GM23248 (cell line): ENCODE data around the gene PPDPF.

Experiments
- EZH2 ChIP-seq: fragments of 200-600 bp; sonication (generic); IDR thresholded peaks from 2 replicates; pipeline ENCODE4 v1.6.1; 2018; ENCODE audit warnings: antibody characterized with exemption, mild to moderate bottlenecking; ENCODE audit not compliant: insufficient read depth, poor library complexity, severe bottlenecking
- EZH2phosphoT487 ChIP-seq: fragments of 200-600 bp; sonication (generic); IDR thresholded peaks from 2 replicates; pipeline ENCODE4 v1.6.1; 2018; ENCODE audit warnings: antibody characterized with exemption, moderate library complexity, mild to moderate bottlenecking, low read depth; ENCODE audit not compliant: insufficient read depth

DNA sequence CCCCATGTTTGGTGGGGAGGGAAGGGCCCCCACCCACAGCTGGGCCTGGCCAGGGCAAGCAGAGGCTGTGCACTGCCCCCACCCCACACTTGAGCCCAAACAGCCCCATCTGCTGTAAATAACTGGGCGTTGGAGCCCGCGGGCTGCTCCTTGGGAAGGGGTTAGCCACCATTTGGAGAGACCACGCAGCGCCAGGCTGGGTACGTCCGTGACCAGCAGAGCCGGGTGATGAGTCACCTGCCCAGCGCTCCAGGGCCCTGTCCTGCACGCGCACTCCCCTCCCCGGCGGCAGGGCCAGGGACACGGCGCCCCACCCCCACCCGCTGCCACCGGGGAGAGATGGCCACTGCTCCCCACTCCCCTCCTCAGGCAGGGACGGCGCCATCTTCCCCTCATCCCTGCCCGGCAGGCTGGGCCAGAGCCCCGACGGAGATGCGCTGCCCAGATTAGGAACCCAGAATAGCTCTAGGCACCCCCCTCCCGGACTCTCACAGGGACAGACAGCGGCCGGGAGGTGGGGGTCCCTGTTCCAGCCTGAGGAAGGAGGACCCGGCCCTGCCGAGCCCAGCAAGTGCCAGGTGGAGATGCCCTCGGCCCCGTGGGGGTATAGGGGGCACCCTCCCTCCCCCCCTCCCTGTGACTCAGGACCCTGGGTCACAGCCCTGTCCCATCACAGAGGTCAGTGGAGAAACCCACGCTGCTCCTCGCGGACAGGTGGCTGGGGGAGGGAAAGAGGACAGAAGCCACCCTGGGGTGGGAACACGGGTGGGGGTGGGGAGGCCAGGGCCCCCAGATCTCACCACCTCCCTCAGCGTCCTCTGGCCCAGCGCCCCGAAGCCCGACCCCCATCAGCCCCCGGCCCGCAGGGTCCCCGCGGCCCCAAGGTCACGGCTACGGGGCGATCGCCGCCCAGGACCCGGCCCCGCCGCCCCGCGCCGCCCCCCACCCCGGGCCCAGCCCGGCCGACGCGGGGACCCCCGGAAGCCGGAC, 22.3 kb upstream of the PPDPF start:
- TF ChIP-seq EZH2 (no peak), EZH2phosphoT487 (no peak)
